Stimulated activated CD4-positive, alpha-beta T cell treated with anti-CD3 and anti-CD28 coated beads, TNF-alpha, amount 100 ng/mL, for 24 hours (primary cell): ENCODE data around the gene GGA2.

Experiments
- DNase-seq, 3 experiments: peaks; one replicate each; pipeline ENCODE4 v3.0.0-alpha.2; 2020; ENCODE audit warnings: low read depth in 3 of 3

GGA2 gene

DNA sequence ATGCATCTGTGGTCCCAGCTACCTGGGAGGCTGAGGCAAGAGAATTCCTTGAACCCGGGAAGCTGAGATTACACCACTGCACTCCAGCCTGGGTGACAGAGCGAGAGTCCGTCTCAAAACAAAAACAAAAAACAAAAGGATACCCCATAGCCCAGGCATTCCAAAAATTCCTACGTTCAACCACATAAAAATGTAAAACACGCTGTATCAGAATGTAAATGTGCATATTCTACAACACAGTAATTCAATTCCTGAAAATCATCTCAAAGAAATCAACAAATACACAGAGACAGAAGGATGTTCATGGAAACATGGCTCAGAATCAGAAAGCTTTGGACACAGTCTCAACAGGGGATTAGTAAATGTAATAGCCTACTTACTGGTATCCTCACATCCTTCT lies 90.3 kb downstream of the GGA2 start:
- DNase-seq, result no peak

DNA sequence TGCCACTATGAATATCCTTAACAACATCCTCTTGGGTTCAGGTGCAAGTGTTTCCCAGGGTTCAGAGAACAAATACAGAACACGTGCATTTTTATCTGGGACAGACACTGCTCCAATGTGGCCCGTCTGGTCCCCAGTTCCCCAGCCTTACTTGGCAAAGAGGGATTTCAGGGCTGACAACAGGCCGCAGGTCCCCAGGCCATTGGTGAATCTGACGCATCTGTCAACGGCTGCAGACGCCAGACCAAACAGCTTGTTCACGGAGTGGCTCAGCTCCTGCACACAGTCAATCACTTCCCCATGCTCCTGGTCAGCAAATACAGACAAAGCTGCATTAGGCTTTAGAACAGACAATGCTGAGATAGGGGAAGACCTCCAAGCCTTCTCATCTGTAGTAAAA lies 93.5 kb downstream of the GGA2 start:
- no peak for DNase-seq

DNA sequence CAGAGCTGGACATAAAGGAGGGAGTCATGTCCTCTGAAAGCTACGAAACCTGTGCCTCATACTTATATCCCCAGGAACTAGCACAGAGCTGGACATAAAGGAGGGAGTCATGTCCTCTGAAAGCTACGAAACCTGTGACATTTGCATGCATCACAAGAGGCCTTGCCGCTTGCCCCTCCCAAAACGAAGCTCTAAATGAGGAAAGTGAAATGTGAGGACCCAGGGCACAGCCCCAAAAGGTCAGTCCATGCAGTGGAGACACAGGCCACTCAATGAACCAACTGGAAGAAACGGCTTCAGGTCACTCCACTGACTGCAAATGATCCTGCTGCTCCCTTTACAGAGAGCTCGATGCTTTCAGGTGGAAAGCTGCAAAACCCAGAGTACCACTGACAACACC lies 95.6 kb downstream of the GGA2 start:
- no peak for DNase-seq
